ENCODE results near the gene IFNA10. TPM values are rescaled to one million over a fixed set of nuclear protein-coding genes. Genes with fewer than 3 reads are reported as not detected.
"Not testable (repeated sequence)": the region's sequence is repeated elsewhere in the genome, so short reads cannot be mapped to it uniquely, and the experiment has no call there.

The IFNA10 gene
- total RNA-seq, result not detected in 2 replicates

DNA sequence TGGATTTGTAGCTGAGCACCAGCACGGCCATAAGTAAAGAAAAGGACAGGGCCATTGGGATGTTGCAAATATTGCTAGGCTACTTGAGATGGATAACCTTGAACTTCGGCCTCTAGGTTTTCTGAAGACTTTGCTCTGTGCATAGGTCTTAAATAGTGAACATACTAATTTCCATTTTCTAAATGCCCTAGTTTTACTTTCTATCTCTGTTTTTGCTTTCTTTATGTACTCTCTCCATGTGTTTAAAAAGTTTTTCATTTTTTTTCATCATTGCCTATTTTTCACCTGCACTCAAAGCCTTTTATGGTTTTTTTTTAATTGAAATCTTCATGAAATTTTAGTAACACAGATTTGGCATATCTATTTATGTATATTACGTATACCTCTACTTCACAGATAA is at the start of gene IFNA10:
Gene IFNA10, minus strand, starts transcription at position 101 of the 400 bp plus-strand sequence. Its CDS starts 46 bp downstream, at position 55.
- not testable (repeated sequence) for DNase-seq (ENCODE audit: low read depth); H3K4me3 ChIP-seq (ENCODE audit: low read depth, low read length)

DNA sequence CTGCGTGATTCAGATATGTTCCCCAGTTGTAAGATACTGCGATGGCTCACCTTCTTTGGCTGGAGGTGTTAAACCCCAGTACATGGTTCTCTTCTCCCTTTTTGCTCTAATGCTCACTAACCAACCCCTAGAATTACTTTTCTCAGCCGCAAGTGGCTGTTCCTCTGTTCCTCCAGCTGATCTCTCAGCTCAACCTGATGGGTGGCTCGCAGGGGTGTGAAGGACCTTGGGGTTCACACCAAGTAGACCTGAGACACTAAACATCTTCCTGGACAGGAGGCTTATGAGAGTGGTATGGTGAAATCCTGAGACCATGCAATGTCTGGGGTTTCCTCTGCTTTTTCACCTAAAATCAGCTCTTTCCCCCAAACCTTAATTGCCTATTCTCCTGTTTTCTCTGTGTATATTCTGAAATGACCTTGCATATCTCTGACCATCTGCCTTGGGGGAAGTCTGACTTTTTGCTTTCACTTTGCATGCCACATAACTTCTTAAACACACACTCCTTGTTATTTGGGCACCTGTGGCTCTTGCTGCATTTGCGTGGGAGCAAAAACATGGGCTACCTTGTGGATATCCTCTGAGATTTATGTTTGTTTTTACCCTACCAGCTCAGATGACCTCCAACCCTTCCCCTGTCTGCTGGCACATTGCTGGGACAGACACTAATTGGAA is 48.7 kb upstream of the IFNA10 start:
- no peak for DNase-seq (ENCODE audit: low read depth)
- TF ChIP-seq, protein P1, sequence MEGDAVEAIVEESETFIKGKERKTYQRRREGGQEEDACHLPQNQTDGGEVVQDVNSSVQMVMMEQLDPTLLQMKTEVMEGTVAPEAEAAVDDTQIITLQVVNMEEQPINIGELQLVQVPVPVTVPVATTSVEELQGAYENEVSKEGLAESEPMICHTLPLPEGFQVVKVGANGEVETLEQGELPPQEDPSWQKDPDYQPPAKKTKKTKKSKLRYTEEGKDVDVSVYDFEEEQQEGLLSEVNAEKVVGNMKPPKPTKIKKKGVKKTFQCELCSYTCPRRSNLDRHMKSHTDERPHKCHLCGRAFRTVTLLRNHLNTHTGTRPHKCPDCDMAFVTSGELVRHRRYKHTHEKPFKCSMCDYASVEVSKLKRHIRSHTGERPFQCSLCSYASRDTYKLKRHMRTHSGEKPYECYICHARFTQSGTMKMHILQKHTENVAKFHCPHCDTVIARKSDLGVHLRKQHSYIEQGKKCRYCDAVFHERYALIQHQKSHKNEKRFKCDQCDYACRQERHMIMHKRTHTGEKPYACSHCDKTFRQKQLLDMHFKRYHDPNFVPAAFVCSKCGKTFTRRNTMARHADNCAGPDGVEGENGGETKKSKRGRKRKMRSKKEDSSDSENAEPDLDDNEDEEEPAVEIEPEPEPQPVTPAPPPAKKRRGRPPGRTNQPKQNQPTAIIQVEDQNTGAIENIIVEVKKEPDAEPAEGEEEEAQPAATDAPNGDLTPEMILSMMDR (IDR thresholded peaks at IDR 0.05; ENCODE audit: insufficient read depth, low read depth, low read length), result no peak
- H3K4me3 ChIP-seq (ENCODE audit: low read depth, low read length), result no peak overlapping the region

DNA sequence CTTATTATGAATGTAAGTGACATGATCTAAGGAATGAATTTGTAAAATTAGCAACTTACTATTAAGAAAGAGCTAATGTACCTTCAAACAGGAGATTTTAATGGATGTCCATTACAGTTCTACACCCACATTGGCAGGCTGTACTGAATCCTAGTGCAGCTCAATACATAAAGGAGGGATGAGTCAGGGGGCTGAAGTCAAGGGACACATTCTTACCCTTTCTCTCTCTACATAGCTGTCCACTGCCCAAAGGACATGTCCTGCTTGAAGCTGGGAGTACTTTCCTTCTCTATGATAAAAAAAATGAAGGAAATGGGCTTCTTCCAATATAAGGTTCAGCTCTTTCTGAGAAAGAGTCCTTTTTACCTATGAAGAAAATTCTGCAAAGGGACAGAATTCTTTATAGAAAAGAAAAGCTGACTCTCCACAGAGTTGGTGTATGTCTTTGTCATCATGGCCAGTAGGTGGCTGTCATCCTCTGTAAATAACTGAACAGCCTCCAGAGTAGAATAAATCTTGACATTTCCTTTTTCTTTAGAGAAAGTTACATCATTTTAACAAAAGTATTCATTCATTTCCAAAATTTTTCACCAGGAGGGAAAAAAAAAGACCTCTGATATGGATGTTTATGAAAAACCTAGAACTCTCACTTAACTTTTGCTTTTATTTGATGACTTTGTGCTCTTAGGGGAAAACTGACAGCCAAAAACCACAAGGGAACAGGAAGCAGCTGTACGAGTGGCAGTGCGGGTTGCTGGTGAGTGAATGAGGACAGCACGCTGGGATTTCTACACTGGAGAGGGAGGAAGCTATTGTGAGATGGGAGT is 46.0 kb upstream of the IFNA10 start:
- peak; percentile 26 for DNase-seq (ENCODE audit: low read depth)
- TF ChIP-seq, protein P1 (IDR thresholded peaks at IDR 0.05; ENCODE audit: insufficient read depth, low read depth, low read length), result peak; percentile 51
- H3K4me3 ChIP-seq (ENCODE audit: low read depth, low read length), result no peak overlapping the region

DNA sequence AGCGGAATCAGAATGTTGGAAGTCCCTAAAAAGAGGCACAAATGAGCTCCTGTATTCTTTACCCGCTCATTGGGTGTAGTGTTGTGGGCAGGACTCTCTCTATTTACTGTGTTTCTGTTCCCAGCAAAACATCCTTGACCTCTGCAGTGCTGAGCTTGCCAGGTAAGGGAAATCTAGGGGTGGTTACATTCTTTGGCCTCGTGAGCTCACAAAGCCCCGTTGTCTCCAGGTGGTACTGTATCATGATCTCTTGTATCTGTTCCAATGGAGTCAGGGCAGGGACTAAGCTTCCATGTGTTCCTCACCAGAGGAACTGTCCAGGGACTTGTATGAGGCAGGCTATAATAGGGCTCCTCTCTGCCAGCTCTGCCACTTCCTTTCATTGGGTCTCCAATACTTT is 44.7 kb upstream of the IFNA10 start:
- H3K4me3 ChIP-seq (ENCODE audit: low read depth, low read length), result no peak overlapping the region
- no peak for DNase-seq (ENCODE audit: low read depth)
- TF ChIP-seq, protein P1 (IDR thresholded peaks at IDR 0.05; ENCODE audit: insufficient read depth, low read depth, low read length), result no peak

DNA sequence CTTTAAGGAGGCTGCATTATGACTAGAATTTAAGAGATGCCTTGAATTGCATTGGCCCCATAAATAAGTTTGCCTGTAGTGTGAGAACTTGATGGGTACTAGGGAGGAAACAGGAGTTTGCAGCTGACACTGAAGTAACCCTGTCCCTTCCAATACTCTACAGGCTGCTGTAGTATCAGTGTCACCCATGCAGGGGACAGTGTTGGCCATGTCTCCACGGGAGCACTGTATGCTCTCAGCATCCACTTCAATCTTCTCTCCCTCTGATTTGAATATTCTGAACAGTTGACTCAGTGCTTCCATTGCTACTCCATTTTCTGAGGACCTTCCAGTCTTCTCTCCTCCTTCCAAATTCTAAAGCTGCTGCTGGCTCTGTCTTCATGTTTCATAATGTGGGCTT is 44.2 kb upstream of the IFNA10 start:
- H3K4me3 ChIP-seq (ENCODE audit: low read depth, low read length), result no peak overlapping the region
- TF ChIP-seq, protein P1 (IDR thresholded peaks at IDR 0.05; ENCODE audit: insufficient read depth, low read depth, low read length), result no peak
- DNase-seq (ENCODE audit: low read depth), result no peak

DNA sequence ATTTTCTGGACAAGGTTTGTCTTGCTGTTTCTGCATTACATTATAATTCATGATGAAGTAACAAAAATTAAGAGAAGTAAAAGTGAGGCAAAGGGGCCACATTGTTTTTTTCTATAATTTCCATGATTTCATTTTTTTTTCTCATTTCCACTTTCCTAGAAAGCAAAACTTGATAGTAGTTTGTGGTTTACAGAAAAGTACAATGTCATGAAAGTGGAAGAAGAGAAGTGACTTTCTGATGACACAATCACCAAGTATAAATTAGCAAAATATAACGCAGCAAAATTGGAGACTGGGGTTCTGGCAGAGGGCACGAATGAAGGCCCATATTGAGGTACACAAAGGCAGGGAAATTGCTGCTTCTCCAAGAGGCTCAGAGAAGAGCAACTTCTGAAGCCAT is 37.9 kb upstream of the IFNA10 start:
- H3K4me3 ChIP-seq (ENCODE audit: low read depth, low read length), result no peak overlapping the region
- TF ChIP-seq, protein P1 (IDR thresholded peaks at IDR 0.05; ENCODE audit: insufficient read depth, low read depth, low read length), result no peak
- no peak for DNase-seq (ENCODE audit: low read depth)

DNA sequence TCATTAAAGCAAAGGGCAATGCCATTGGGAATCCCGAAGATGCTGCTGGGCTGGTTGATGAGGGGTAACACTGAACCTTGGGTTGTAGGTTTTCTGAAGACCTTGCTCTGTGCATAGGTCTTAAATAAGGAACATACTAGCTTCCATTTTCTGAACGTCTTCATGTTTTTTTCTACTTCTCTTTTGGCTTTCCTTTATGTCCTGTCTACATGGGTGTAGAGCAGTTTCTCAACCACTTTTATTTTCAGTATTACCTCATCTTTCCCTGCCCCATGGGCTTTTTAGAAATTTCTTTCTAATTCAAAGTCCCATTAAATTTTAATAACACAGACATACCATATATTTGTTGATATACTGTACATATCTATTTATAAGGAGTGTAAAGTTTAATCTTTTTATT is 33.0 kb upstream of the IFNA10 start, which contains the start of gene IFNA14:
Gene IFNA14, minus strand, starts transcription at position 95 of the 400 bp plus-strand sequence. Its CDS starts 70 bp downstream, at position 25.
- TF ChIP-seq, protein P1 (IDR thresholded peaks at IDR 0.05; ENCODE audit: insufficient read depth, low read depth, low read length), result no peak
- DNase-seq (ENCODE audit: low read depth), result no peak
- no peak within 1 kb of the TSS for H3K4me3 ChIP-seq (ENCODE audit: low read depth, low read length)

DNA sequence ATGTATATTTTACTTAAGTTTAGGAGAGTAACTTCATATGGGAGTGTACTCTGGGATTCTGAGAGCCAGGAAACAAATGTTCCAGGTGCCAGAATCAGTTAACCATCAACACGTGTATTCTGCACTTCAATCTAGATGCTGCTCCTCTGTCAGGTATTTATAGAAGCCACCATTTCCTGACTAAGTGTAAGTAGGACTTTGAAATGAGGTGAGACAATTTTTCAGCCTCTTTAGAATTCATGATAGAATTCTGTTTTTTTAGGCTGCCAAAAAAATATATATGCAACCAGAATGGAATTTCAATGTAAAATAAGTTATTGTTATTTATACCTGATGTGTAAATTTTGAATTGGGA is 29.4 kb upstream of the IFNA10 start:
- DNase-seq (ENCODE audit: low read depth); H3K4me3 ChIP-seq (ENCODE audit: low read depth, low read length): not testable (repeated sequence)
